HEK293T (cell line): Measurements from ENCODE around the gene CAPN11.

Experiments
- CTCF ChIA-PET: fragments of 350-600 bp; formaldehyde crosslinking; extraction: SDS; loops from one replicate; lab custom pipeline; 2021; ENCODE audit warnings: antibody characterized with exemption, inconsistent platforms; lab: Yijun Ruan, JAX
- POLR2A ChIA-PET: fragments of 350-600 bp; formaldehyde crosslinking; extraction: SDS; loops from one replicate; lab custom pipeline; 2020; ENCODE audit warnings: antibody characterized with exemption, inconsistent platforms; lab: Yijun Ruan, JAX
- DNase-seq: peaks from one replicate; pipeline ENCODE4 v3.0.0; 2012; ENCODE audit warnings: mixed read lengths; ENCODE audit errors: extremely low spot score
- ARNT ChIP-seq: fragments of 450-650 bp; IDR thresholded peaks from 2 replicates; pipeline ENCODE4 v1.6.1; 2017; ENCODE audit warnings: mild to moderate bottlenecking
- BHLHE40 ChIP-seq: fragments of 450-650 bp; IDR thresholded peaks from 2 replicates; pipeline ENCODE4 v1.6.1; 2016; ENCODE audit warnings: mild to moderate bottlenecking, moderate library complexity, borderline replicate concordance
- CTBP1 ChIP-seq: fragments of 450-650 bp; IDR thresholded peaks from 2 replicates; pipeline ENCODE4 v1.6.1; 2016; ENCODE audit warnings: borderline replicate concordance
- ELF4 ChIP-seq: fragments of 450-650 bp; IDR thresholded peaks from 2 replicates; pipeline ENCODE4 v1.6.1; 2017; ENCODE audit warnings: antibody characterized with exemption
- FOXA1 ChIP-seq: fragments of 450-650 bp; IDR thresholded peaks from 2 replicates; pipeline ENCODE4 v1.6.1; 2016; ENCODE audit warnings: mild to moderate bottlenecking
- FOXK2 ChIP-seq: fragments of 450-650 bp; IDR thresholded peaks from 2 replicates; pipeline ENCODE4 v1.6.1; 2016; ENCODE audit warnings: mild to moderate bottlenecking
- FOXM1 ChIP-seq: fragments of 450-650 bp; IDR thresholded peaks from 2 replicates; pipeline ENCODE4 v1.6.1; 2017; ENCODE audit warnings: mild to moderate bottlenecking, borderline replicate concordance
- HDGF ChIP-seq: fragments of 450-650 bp; IDR thresholded peaks from 2 replicates; pipeline ENCODE4 v1.6.1; 2017; ENCODE audit warnings: antibody characterized with exemption, borderline replicate concordance
- L3MBTL2 ChIP-seq: fragments of 450-650 bp; conservative IDR thresholded peaks from 2 replicates; pipeline ENCODE4 v1.6.1; 2016; ENCODE audit warnings: mild to moderate bottlenecking
- LEF1 ChIP-seq: fragments of 450-650 bp; IDR thresholded peaks from 2 replicates; pipeline ENCODE4 v1.6.1; 2017; ENCODE audit warnings: mild to moderate bottlenecking, borderline replicate concordance
- NFRKB ChIP-seq: fragments of 450-650 bp; IDR thresholded peaks from 2 replicates; pipeline ENCODE4 v1.6.1; 2016; ENCODE audit warnings: mild to moderate bottlenecking, moderate library complexity
- PKNOX1 ChIP-seq: fragments of 450-650 bp; IDR thresholded peaks from 2 replicates; pipeline ENCODE4 v1.6.1; 2016
- SP1 ChIP-seq: fragments of 450-650 bp; IDR thresholded peaks from 2 replicates; pipeline ENCODE4 v1.6.1; 2017
- SUZ12 ChIP-seq: fragments of 450-650 bp; IDR thresholded peaks from 2 replicates; pipeline ENCODE4 v1.6.1; 2016; ENCODE audit warnings: mild to moderate bottlenecking
- TARDBP ChIP-seq: fragments of 450-650 bp; IDR thresholded peaks from 2 replicates; pipeline ENCODE4 v1.6.1; 2016
- ZNF384 ChIP-seq: fragments of 450-650 bp; IDR thresholded peaks from 2 replicates; pipeline ENCODE4 v1.6.1; 2016

The CAPN11 gene

DNA sequence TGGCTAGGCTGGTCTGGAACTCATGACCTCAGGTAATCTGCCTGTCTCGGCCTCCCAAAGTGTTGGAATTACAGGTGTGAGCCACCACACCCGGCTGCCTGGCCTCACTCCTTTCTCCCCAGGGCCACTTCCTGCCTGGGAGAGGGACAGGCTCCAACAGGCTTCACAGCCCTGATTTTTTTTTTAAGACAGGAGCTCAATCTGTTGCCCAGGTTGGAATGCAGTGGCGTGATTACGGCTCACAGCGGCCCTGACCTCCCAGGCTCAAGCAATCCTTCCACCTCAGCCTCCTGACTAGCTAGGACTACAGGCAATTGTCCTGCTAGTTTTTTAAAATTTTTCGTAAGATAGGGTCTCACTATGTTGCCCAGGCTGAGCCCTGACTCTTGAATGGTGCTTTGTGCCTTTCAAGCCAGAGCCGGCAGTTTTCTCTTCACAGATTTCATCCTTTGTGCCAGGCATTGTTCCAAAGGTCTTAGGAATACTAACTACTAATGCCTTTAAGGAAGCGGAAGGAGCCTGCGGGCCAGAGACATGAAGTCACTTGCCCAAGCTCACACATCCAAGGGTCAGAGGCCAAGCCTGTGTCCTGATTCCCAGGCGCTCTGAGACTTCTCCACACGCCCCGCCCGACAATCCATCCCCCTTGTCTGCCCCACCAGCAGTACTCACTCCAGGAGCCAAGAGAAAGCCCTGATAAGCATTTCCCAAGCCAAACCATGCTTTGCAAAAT lies 19.2 kb downstream of the CAPN11 start:
- TF ChIP-seq ZNF384 (no peak), L3MBTL2 (no peak), ARNT (no peak), TARDBP (no peak), PKNOX1 (no peak), ELF4 (no peak), SUZ12 (no peak)
- ChIA-PET POLR2A (no interaction called here), CTCF (interaction anchor here (0.6 kb wide), 1 partner anchor 121 kb away, joined by 3 read pairs; no protein-coding TSS in a partner anchor)
- no peak for DNase-seq

GRCh38 chr6:44178424-44179071 lies 19.9 kb downstream of the CAPN11 start:
- CTCF ChIA-PET, result no interaction called here
- no peak for DNase-seq
- POLR2A ChIA-PET, result no interaction called here
- TF ChIP-seq BHLHE40 (no peak), FOXK2 (no peak), HDGF (no peak), PKNOX1 (no peak), SUZ12 (no peak), NFRKB (no peak), SP1 (no peak), FOXA1 (no peak), FOXM1 (no peak), L3MBTL2 (no peak), ELF4 (no peak), CTBP1 (no peak)

GRCh38 chr6:44179072-44179536 lies 20.5 kb downstream of the CAPN11 start:
- TF ChIP-seq FOXM1 (no peak), TARDBP (no peak), FOXA1 (no peak), CTBP1 (no peak), SP1 (no peak), ARNT (no peak), L3MBTL2 (no peak), PKNOX1 (no peak), ZNF384 (no peak), FOXK2 (no peak), SUZ12 (no peak), NFRKB (no peak), LEF1 (no peak)
- POLR2A ChIA-PET, result no interaction called here
- CTCF ChIA-PET, result no interaction called here
- no peak for DNase-seq

GRCh38 chr6:44179648-44180047 lies 21.0 kb downstream of the CAPN11 start:
- ChIA-PET CTCF (no interaction called here), POLR2A (interaction anchor here (1.1 to 1.5 kb wide), 2 partner anchors 68 to 77 kb away, joined by 3 to 11 read pairs; partner anchors contain the start of gene HSP90AB1)
- DNase-seq, result no peak
- no peak for TF ChIP-seq FOXA1
- TF ChIP-seq FOXK2, result no peak
- no peak for TF ChIP-seq L3MBTL2
- no peak for TF ChIP-seq PKNOX1
- TF ChIP-seq HDGF, result no peak
- no peak for TF ChIP-seq ZNF384
- TF ChIP-seq BHLHE40, result no peak
- no peak for TF ChIP-seq TARDBP
- TF ChIP-seq ARNT, result no peak
- no peak for TF ChIP-seq NFRKB
- TF ChIP-seq ELF4, result no peak
- no peak for TF ChIP-seq FOXM1
- TF ChIP-seq SUZ12, result no peak

DNA sequence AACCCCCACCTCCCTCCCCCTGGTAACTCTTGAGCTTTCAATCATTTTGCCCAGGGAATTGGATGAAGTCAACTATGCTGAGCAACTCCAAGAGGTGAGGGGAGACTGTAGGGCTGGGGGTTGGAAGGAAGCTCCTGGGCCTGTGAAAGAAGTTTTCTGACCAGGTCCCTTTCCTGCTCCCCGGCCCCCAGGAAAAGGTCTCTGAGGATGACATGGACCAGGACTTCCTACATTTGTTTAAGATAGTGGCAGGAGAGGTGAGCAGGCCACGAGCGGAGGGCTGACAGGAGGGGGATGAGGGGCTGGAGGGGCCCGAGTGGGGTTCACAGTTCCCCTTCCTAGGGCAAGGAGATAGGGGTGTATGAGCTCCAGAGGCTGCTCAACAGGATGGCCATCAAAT lies 21.8 kb downstream of the CAPN11 start:
- TF ChIP-seq LEF1, result no peak
- no peak for TF ChIP-seq L3MBTL2
- no peak for TF ChIP-seq ARNT
- no peak for TF ChIP-seq PKNOX1
- no peak for TF ChIP-seq SUZ12
- TF ChIP-seq NFRKB, result no peak
- no peak for TF ChIP-seq CTBP1
- TF ChIP-seq FOXA1, result no peak
- no peak for TF ChIP-seq SP1
- TF ChIP-seq ZNF384, result no peak
- no peak for TF ChIP-seq FOXM1
- TF ChIP-seq HDGF, result no peak
- no peak for TF ChIP-seq TARDBP
- TF ChIP-seq FOXK2, result no peak
- no peak for TF ChIP-seq BHLHE40
- TF ChIP-seq ELF4, result no peak
- DNase-seq, result no peak
- ChIA-PET POLR2A (interaction anchor here (1.1 to 1.5 kb wide), 2 partner anchors 67 to 76 kb away, joined by 3 to 11 read pairs; partner anchors contain the start of gene HSP90AB1), CTCF (interaction anchor here (1.0 kb wide), 1 partner anchor 57 kb away, joined by 3 read pairs; no protein-coding TSS in a partner anchor)
